Suprapubic skin (tissue), 4 donors: ENCODE results near the gene SMYD3. TPM values are rescaled to one million over a fixed set of nuclear protein-coding genes. Genes with fewer than 3 reads are reported as not detected.

ENCODE experiments used
- DNase-seq, 2 donors: peaks; one replicate each; pipeline ENCODE4 v3.0.0-alpha.2; 2019; ENCODE audit warnings: low spot score in 2 of 2
- H3K27ac ChIP-seq: fragments of 200-600 bp; sonication (generic); one replicate; pipeline ENCODE4 v1.5.1; 2019
- H3K27me3 ChIP-seq: fragments of 200-600 bp; sonication (generic); one replicate; pipeline ENCODE4 v1.5.1; 2019
- H3K36me3 ChIP-seq: fragments of 200-600 bp; sonication (generic); one replicate; pipeline ENCODE4 v1.5.1; 2019
- H3K4me1 ChIP-seq: fragments of 200-600 bp; sonication (generic); one replicate; pipeline ENCODE4 v1.5.1; 2019
- H3K4me3 ChIP-seq: fragments of 200-600 bp; sonication (generic); one replicate; pipeline ENCODE4 v1.5.1; 2019; ENCODE audit warnings: mild to moderate bottlenecking
- H3K9me3 ChIP-seq: fragments of 200-600 bp; sonication (generic); one replicate; pipeline ENCODE4 v1.5.1; 2019
- EP300 ChIP-seq: sonication (generic); formaldehyde crosslinking; IDR thresholded peaks from one replicate; pipeline ENCODE4 v1.6.1; 2017; ENCODE audit warnings: antibody characterized with exemption
- POLR2A ChIP-seq, 2 donors: fragments of 450-650 bp; IDR thresholded peaks; one replicate each; pipeline ENCODE4 v1.6.1; 2017; ENCODE audit warnings: antibody characterized with exemption in 2 of 2, mild to moderate bottlenecking in 2 of 2, moderate library complexity in 2 of 2
- POLR2AphosphoS5 ChIP-seq, 3 donors: sonication (generic); formaldehyde crosslinking; IDR thresholded peaks; one replicate each; pipeline ENCODE4 v1.6.1; 2017; ENCODE audit warnings: antibody characterized with exemption in 3 of 3
- WGBS: methylation state at CpG from one replicate; pipeline ENCODE4 v1.1.5; 2018; 5-methylcytosine and 5-hydroxymethylcytosine counted together
- total RNA-seq, 4 donors: library from RNA; depleted of rRNA; stranded (reverse); fragments of >200 nt; gene quantifications; one replicate each; pipeline ENCODE4 v1.1.0, GENCODE V29; 2016
- TF ChIP-seq, protein P1 (sequence below), 2 donors: fragments of 200-600 bp in 1 of 2; fragments of 450-650 bp in 1 of 2; sonication (generic) in 1 of 2; IDR thresholded peaks; one replicate each; pipeline ENCODE4 v1.5.1; 2016 to 2019; ENCODE audit warnings: antibody characterized with exemption in 2 of 2, mild to moderate bottlenecking in 1 of 2, moderate library complexity in 1 of 2

The SMYD3 gene
- total RNA-seq, 4 donors from 2014 or later, result 14.5 to 33.6 (median 18.9) TPM

DNA sequence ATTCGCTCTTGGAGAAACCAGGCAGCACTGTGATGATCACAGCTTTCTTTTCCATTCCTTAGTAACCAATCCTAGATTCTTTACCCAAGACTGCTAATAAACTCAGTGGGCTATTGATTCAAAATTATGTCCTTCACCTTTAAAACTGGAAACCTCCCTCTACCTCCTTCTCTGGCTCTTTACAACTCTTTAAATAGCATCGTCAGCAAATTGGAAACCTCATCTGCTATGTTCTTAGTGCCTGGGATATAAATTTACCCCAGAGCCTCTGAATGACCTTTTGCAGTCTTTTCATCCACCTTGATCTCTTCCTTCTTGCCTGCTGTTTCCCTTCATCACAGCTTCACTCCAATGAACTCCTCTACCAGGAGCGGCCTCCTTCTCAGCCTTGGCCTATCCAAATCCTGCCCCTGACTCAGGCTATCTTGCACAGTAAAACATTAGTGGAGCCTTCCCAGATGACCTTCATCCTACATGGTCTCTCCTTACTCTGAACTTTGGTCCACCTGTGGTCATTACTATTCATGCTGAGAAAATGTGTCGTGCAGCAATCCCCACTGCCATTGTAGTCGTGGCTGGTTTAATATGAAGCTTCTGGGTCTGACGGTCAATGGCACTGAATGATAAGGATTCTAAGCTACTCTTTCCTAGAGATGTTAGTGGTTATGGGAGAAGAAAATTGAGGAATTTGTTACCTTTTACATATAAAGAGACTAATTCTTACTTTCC lies 644.1 kb downstream of the SMYD3 start:
- H3K9me3 ChIP-seq, result no peaks in the 10 kb centered on the region
- TF ChIP-seq EP300 (no peak), POLR2AphosphoS5 (IDR thresholded peaks at IDR 0.05) (no peak), POLR2A (IDR thresholded peaks at IDR 0.05) (no peak)
- TF ChIP-seq, protein P1, sequence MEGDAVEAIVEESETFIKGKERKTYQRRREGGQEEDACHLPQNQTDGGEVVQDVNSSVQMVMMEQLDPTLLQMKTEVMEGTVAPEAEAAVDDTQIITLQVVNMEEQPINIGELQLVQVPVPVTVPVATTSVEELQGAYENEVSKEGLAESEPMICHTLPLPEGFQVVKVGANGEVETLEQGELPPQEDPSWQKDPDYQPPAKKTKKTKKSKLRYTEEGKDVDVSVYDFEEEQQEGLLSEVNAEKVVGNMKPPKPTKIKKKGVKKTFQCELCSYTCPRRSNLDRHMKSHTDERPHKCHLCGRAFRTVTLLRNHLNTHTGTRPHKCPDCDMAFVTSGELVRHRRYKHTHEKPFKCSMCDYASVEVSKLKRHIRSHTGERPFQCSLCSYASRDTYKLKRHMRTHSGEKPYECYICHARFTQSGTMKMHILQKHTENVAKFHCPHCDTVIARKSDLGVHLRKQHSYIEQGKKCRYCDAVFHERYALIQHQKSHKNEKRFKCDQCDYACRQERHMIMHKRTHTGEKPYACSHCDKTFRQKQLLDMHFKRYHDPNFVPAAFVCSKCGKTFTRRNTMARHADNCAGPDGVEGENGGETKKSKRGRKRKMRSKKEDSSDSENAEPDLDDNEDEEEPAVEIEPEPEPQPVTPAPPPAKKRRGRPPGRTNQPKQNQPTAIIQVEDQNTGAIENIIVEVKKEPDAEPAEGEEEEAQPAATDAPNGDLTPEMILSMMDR (IDR thresholded peaks at IDR 0.05), result no peak
- no peaks in the 10 kb centered on the region for H3K27me3 ChIP-seq
- H3K36me3 ChIP-seq, result peaks cover 7% of the 10 kb centered on the region
- DNase-seq, result no peak
- no peak overlapping the region for H3K27ac ChIP-seq
- 97% methylated on average over 6 of the region's 6 CpGs for WGBS
- no peaks in the 10 kb centered on the region for H3K4me1 ChIP-seq
- H3K4me3 ChIP-seq, result no peak overlapping the region

DNA sequence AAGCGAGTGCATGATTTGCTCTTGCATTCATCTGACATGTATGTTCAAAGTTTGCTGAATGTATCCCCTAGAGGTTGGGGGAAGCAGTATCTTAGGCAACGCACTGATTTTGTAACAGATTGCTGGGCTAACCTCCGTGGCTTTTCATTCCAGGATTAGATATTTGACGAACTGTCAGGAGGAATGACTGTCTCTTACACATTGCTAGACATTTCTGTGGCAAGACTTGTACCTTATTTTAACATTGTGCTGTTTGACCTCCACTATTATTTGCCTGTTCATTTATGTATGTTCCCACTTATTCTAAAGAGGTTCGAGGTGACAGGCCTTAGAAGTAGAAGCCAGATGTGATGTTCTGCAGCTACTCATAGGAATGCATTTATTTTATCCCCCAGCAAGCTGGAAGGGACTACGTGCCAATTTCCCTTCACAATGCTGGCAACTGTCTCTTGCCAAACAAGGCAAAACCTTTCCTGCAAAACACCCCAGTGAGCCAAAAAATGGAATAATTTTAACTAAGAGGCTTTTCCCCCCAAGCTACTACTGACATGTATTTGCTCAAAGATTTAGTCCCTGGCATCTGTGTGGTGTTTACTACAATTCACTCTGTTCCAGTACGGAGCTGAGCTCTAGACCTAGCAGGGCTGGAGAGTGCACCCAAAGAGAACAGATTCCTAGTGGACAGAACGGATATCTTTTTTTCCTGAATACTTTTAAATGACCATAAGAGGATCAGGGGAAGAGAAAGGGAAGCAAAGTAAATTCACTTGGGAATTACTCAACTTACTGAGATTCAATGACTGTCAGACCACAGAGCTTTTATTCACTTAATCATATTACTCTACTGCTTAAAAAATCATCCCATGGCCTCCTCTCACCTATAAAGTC lies 646.2 kb downstream of the SMYD3 start:
- H3K36me3 ChIP-seq, result peaks cover 10% of the 10 kb centered on the region
- H3K9me3 ChIP-seq, result no peaks in the 10 kb centered on the region
- 66% methylated on average over 8 of the region's 8 CpGs for WGBS
- no peak overlapping the region for H3K27ac ChIP-seq
- TF ChIP-seq EP300 (no peak), POLR2AphosphoS5 (IDR thresholded peaks at IDR 0.05) (no peak), POLR2A (IDR thresholded peaks at IDR 0.05) (no peak)
- TF ChIP-seq, protein P1 (IDR thresholded peaks at IDR 0.05), result no peak
- no peaks in the 10 kb centered on the region for H3K4me1 ChIP-seq
- DNase-seq, result no peak
- H3K27me3 ChIP-seq, result no peaks in the 10 kb centered on the region
- no peak overlapping the region for H3K4me3 ChIP-seq

DNA sequence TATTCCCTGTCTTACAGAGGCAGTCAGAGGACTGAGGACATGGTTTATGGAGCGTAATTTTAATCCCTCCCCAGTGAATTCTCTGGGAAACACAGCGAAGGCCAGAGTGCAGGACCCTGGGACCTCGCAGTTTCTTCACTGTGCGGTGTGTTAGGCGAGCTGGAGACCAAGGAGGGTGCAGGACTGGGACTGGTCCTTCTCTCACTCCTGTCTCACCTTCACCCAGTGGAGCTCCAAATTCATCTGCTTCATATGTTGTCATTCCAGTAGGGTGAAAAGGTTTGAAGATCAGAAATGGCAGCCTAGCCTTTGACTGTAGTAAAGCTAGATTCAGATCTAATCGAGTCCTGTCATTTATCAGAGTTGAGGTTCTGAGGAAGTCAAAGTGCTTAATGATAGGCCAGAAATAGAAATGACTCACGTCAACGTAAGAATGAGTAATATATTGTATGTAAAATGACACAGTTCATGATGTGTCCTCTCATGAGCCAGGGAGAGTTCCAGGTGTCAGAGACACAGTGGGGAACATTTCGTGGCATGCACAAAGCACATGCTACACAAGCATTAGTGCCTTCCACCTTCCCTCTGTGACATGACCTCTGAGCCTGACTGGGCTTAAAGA lies 647.5 kb downstream of the SMYD3 start:
- Histone ChIP-seq H3K27me3 (no peaks in the 10 kb centered on the region), H3K36me3 (peaks cover 10% of the 10 kb centered on the region), H3K4me3 (no peak overlapping the region), H3K4me1 (no peaks in the 10 kb centered on the region), H3K27ac (no peak overlapping the region), H3K9me3 (no peaks in the 10 kb centered on the region)
- TF ChIP-seq POLR2A (IDR thresholded peaks at IDR 0.05), result no peak
- TF ChIP-seq POLR2AphosphoS5 (IDR thresholded peaks at IDR 0.05), result no peak
- TF ChIP-seq, protein P1 (IDR thresholded peaks at IDR 0.05), result no peak
- TF ChIP-seq EP300, result no peak
- WGBS, result 91% methylated on average over 9 of the region's 9 CpGs
- DNase-seq, result no peak

DNA sequence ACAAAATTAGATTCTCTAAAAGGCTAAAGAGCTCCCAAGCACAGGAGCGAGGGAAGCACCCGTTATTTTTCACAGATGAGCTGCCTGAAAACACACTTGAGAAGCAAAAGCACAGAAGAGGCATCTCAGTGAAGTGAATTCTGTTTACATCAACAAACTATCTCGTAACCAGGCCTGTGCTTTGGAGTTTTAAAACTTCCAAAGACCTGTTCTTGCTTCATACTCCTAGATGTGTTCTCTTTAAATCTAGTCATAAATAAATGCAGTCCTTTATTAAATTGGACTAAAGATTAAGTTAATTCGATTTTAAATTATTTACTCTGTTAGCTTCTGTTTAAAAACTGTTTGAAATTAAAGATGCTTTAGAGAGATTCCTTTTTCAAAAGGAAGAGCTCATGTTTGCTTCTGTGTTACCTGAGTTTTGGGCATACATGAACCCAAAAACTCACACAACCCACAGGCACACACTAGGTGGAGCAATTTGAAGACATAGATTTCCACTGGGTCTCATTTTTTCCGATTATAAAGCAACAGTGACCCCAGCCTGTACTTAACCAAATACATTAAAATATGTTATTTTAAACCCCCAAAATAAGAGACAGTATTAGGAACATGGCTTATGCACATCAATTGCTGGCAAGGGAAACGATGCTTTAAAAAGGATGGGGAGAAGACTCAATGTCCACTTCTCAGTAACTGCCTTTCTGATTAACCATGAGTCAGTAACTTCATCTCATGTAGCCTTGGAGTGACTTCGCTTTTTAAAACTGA lies 648.2 kb downstream of the SMYD3 start:
- Histone ChIP-seq H3K36me3 (peaks cover 10% of the 10 kb centered on the region), H3K4me3 (no peak overlapping the region), H3K4me1 (no peaks in the 10 kb centered on the region), H3K27me3 (no peaks in the 10 kb centered on the region), H3K9me3 (no peaks in the 10 kb centered on the region), H3K27ac (no peak overlapping the region)
- TF ChIP-seq, protein P1 (IDR thresholded peaks at IDR 0.05), result no peak
- TF ChIP-seq POLR2AphosphoS5 (IDR thresholded peaks at IDR 0.05), result no peak
- no peak for TF ChIP-seq POLR2A (IDR thresholded peaks at IDR 0.05)
- no peak for TF ChIP-seq EP300
- DNase-seq, result no peak
- WGBS, result 86% methylated on average over 7 of the region's 7 CpGs
